Measurements from ENCODE around the gene PCDH1. TPM values are rescaled to one million over a fixed set of nuclear protein-coding genes. Genes with fewer than 3 reads are reported as not detected.

PCDH1 gene
- total RNA-seq, 1 experiment from 2014 or later: 127 TPM

DNA sequence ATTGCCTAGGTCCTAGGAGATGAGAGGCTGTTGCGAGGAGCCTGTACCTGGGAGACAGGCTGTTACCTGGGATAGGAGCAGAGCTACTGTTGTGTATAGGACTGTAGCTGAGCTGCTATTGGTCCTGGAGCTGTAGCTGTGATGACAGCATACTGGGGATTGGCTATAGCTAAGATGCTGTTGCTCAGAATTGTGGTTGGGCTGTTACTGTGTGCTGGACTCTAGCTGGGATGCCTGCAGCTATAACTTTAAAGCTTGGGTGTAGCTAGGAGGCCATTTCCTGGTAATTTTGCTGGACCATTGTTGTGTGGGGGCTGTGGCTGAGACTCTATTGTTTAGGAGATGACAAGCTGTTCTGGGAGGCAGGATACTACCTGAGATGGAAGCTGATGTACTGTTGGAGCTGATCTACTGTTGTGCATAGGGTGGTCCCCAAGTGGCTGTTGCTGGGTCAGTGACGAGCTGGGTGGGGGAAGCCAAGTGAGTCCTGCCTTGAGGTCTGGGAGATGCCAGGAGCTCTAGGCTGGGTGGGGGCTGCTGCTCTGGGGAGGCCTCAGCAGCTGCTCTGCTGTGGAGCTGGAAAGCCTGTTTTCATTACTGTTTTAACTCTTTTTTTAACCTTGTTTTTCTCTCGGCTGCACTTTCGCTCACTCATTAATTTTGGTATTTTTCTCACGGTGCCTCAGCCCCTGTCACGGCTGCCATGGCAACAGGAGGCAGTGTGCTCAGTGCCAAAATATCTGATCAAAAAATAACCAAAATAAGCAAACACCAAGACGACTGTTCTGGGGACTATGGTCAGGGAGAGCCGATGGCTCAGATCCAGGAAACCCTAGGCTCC is 3.0 kb upstream of the PCDH1 start:
- no peak overlapping the region for H3K9ac ChIP-seq (ENCODE audit: extremely low read depth, insufficient read length, low read length)
- H3K27me3 ChIP-seq (ENCODE audit: insufficient read depth, low read length): no peaks in the 10 kb centered on the region; the same call in 1 of the 2 replicates
- H3K56ac ChIP-seq (ENCODE audit: insufficient read length, low read depth, low read length): no peak overlapping the region
- peaks cover 10% of the 10 kb centered on the region for H3K79me2 ChIP-seq (ENCODE audit: insufficient read depth, low read length)
- H3K4me1 ChIP-seq (ENCODE audit: insufficient read depth, low read length): peaks cover 20% of the 10 kb centered on the region; the same call in 1 of the 2 replicates
- TF ChIP-seq CTCF (conservative IDR thresholded peaks at IDR 0.05): no peak
- H3K23me2 ChIP-seq (ENCODE audit: insufficient read length, low read depth, low read length, poor library complexity, severe bottlenecking): peaks cover 28% of the 10 kb centered on the region
- no peak overlapping the region for H4K5ac ChIP-seq (ENCODE audit: insufficient read length, low read depth, low read length)
- no peaks in the 10 kb centered on the region for H4K20me1 ChIP-seq (ENCODE audit: control insufficient read depth, insufficient read depth, insufficient read length)
- H2BK15ac ChIP-seq (ENCODE audit: low read depth, low read length): no peak overlapping the region
- H2BK12ac ChIP-seq (ENCODE audit: insufficient read length, low read depth, low read length): no peak overlapping the region
- H3K27me3 Mint-ChIP-seq (ENCODE audit: low read depth): peaks cover 25% of the 10 kb centered on the region
- H3K27ac ChIP-seq (ENCODE audit: insufficient read length, low read depth, low read length): no peak overlapping the region
- H3K79me1 ChIP-seq (ENCODE audit: insufficient read depth, low read depth, low read length, poor library complexity, severe bottlenecking): no peaks in the 10 kb centered on the region
- no peak for DNase-seq
- no peak overlapping the region for H2AFZ ChIP-seq (ENCODE audit: low read length)
- H3K18ac ChIP-seq (ENCODE audit: insufficient read length, low read depth, low read length): no peak overlapping the region
- H3K4me2 ChIP-seq (ENCODE audit: insufficient read depth, insufficient read length, low read length): peak overlapping the region; percentile 72
- H3K27ac Mint-ChIP-seq: peak overlapping the region in 1 of 3 experiments; percentile 85; a peak in 3 of 7 replicates
- no peak overlapping the region for H3K4ac ChIP-seq (ENCODE audit: low read depth, low read length)
- H3K14ac ChIP-seq (ENCODE audit: insufficient read depth, low read length): no peak overlapping the region
- H3K36me3 Mint-ChIP-seq (ENCODE audit: insufficient read depth in 1 of 3, low read depth in 3 of 3): peaks cover 6 to 9% (median 7%) of the 10 kb centered on the region in 3 experiments
- no peaks in the 10 kb centered on the region; a peak in 2 of 5 replicates for H3K9me3 Mint-ChIP-seq
- no CpG with 5 or more reads among the region's 8 CpGs for WGBS (ENCODE audit: extremely low coverage, insufficient read length, low lambda C conversion rate)
- H2AK5ac ChIP-seq (ENCODE audit: insufficient read length, low read length): no peak overlapping the region
- no peak overlapping the region for H2BK120ac ChIP-seq (ENCODE audit: low read depth, low read length, poor library complexity, severe bottlenecking)
- H2BK20ac ChIP-seq (ENCODE audit: low read depth, low read length, poor library complexity, severe bottlenecking): no peak overlapping the region
- H3K4me1 Mint-ChIP-seq: peaks cover 52 to 53% of the 10 kb centered on the region in 2 experiments
- no peak overlapping the region for H4K8ac ChIP-seq (replicated peaks; ENCODE audit: insufficient read length, low read depth, low read length)
- peak overlapping the region in 1 of 2 experiments; percentile 97; a peak in 3 of 5 replicates for H3K4me3 Mint-ChIP-seq
- no peaks in the 10 kb centered on the region for H3K9me3 ChIP-seq (ENCODE audit: control insufficient read depth, low read depth, low read length)
- no peak overlapping the region for H2BK5ac ChIP-seq (ENCODE audit: insufficient read length, low read length)
- H3K23ac ChIP-seq (ENCODE audit: insufficient read length, low read depth, low read length): no peak overlapping the region
- H4K91ac ChIP-seq (ENCODE audit: insufficient read length, low read depth, low read length): no peak overlapping the region
- no peak overlapping the region for H3T11ph ChIP-seq (ENCODE audit: low read length)

Measured in H9 (cell line).